OCI-LY3 (cell line): ENCODE measurements around the gene ELAVL3.
A peak's percentile ranks its signal among the peaks of the same experiment; 100 is the strongest.

Source experiments
- H2AFZ ChIP-seq: fragments of 200-600, 300-600 bp; shearing (Covaris generic); 2 replicates; pipeline ENCODE4 v1.6.0; 2014; ENCODE audit warnings: antibody characterized with exemption, low read depth, low read length
- H3K27ac ChIP-seq: fragments of 200-600, 300-600 bp; sonication (generic); 2 replicates; pipeline ENCODE4 v1.5.1; 2014; ENCODE audit warnings: mild to moderate bottlenecking, low read length, moderate library complexity, mixed read lengths
- H3K27me3 ChIP-seq: fragments of 200-600, 300-600 bp; sonication (generic); 2 replicates; pipeline ENCODE4 v1.6.1; 2014; ENCODE audit warnings: low read depth, low read length, mixed read lengths
- H3K36me3 ChIP-seq: fragments of 200-600, 300-600 bp; sonication (generic); replicated peaks from 2 replicates; pipeline ENCODE3; 2014; ENCODE audit warnings: low read depth, low read length, mixed read lengths
- H3K4me1 ChIP-seq: fragments of 300-600, 200-600 bp; sonication (generic); 2 replicates; pipeline ENCODE4 v1.6.1; 2014; ENCODE audit warnings: low read length, mixed read lengths
- H3K4me2 ChIP-seq: fragments of 200-600, 300-600 bp; sonication (generic); 2 replicates; pipeline ENCODE4 v1.6.1; 2014; ENCODE audit warnings: low read length, mixed read lengths
- H3K4me3 ChIP-seq: fragments of 300-600, 200-600 bp; sonication (generic); 2 replicates; pipeline ENCODE4 v1.5.1; 2014; ENCODE audit warnings: antibody characterized with exemption, mild to moderate bottlenecking, low read length, moderate library complexity
- H3K79me2 ChIP-seq: fragments of 300-600, 200-600 bp; shearing (Covaris generic); 2 replicates; pipeline ENCODE4 v1.6.1; 2014; ENCODE audit warnings: mild to moderate bottlenecking, low read length, mixed read lengths
- H3K9ac ChIP-seq: fragments of 300-600, 200-600 bp; shearing (Covaris generic); 2 replicates; pipeline ENCODE4 v1.6.0; 2014; ENCODE audit warnings: mild to moderate bottlenecking, low read length, moderate library complexity
- H3K9me3 ChIP-seq: fragments of 200-600, 300-600 bp; shearing (Covaris generic); 2 replicates; pipeline ENCODE4 v1.6.1; 2014; ENCODE audit warnings: low read length, mixed read lengths; ENCODE audit not compliant: insufficient read depth
- H4K20me1 ChIP-seq: fragments of 200-600, 300-600 bp; sonication (generic); 2 replicates; pipeline ENCODE4 v1.6.1; 2016; ENCODE audit warnings: low read length, mixed read lengths; ENCODE audit not compliant: insufficient read depth
- EZH2phosphoT487 ChIP-seq: fragments of 200-600 bp; shearing (Covaris generic); IDR thresholded peaks from 2 replicates; pipeline ENCODE4 v1.6.1; 2018; ENCODE audit warnings: antibody characterized with exemption, mixed run types, low read depth
- TF ChIP-seq, protein P1 (sequence below): fragments of 200-600, 300-600 bp; sonication (generic); IDR thresholded peaks from 2 replicates; pipeline ENCODE4 v1.5.1; 2014; ENCODE audit warnings: antibody characterized with exemption, low read length, low read depth

Gene ELAVL3

DNA sequence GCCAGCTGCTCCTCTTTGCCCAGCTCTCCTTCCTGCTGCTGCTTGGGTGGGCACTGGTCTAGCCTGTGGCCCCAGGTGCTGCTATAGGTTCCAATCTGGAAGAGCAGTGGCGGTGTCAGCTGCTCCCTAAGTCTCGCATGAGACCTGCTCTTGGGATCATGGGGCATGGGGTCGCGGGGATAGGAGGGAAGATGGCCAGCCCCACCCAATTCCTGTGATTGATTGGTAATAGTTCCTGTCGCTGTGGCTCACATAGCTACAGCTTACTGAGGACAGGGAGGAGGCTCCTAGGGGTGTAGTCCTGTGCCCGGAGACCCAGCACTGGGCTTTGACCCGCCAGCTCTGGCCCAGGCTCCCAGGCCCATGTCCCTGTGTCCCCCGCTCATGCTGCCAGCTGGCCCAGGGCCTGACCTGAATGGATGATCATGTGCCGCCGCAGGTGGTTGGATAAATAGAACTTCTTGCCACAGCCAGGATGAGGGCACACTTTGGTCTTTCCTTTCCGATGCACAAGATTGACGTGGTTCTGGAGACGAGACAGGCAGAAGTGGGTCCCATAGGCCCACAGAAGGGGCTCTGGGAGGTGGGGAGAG is 4.5 kb upstream of the ELAVL3 start:
- peaks cover 16% of the 10 kb centered on the region for H3K4me1 ChIP-seq
- H3K4me2 ChIP-seq, result no peak overlapping the region
- no peaks in the 10 kb centered on the region for H3K27me3 ChIP-seq
- H3K9ac ChIP-seq, result no peak overlapping the region
- H3K27ac ChIP-seq, result no peak overlapping the region
- H4K20me1 ChIP-seq, result no peaks in the 10 kb centered on the region
- H3K4me3 ChIP-seq, result no peak overlapping the region
- no peak overlapping the region for H2AFZ ChIP-seq
- H3K36me3 ChIP-seq, result peaks cover 5% of the 10 kb centered on the region
- TF ChIP-seq, protein P1, sequence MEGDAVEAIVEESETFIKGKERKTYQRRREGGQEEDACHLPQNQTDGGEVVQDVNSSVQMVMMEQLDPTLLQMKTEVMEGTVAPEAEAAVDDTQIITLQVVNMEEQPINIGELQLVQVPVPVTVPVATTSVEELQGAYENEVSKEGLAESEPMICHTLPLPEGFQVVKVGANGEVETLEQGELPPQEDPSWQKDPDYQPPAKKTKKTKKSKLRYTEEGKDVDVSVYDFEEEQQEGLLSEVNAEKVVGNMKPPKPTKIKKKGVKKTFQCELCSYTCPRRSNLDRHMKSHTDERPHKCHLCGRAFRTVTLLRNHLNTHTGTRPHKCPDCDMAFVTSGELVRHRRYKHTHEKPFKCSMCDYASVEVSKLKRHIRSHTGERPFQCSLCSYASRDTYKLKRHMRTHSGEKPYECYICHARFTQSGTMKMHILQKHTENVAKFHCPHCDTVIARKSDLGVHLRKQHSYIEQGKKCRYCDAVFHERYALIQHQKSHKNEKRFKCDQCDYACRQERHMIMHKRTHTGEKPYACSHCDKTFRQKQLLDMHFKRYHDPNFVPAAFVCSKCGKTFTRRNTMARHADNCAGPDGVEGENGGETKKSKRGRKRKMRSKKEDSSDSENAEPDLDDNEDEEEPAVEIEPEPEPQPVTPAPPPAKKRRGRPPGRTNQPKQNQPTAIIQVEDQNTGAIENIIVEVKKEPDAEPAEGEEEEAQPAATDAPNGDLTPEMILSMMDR, result no peak
- no peak for TF ChIP-seq EZH2phosphoT487
- no peaks in the 10 kb centered on the region for H3K79me2 ChIP-seq
- H3K9me3 ChIP-seq, result no peaks in the 10 kb centered on the region

DNA sequence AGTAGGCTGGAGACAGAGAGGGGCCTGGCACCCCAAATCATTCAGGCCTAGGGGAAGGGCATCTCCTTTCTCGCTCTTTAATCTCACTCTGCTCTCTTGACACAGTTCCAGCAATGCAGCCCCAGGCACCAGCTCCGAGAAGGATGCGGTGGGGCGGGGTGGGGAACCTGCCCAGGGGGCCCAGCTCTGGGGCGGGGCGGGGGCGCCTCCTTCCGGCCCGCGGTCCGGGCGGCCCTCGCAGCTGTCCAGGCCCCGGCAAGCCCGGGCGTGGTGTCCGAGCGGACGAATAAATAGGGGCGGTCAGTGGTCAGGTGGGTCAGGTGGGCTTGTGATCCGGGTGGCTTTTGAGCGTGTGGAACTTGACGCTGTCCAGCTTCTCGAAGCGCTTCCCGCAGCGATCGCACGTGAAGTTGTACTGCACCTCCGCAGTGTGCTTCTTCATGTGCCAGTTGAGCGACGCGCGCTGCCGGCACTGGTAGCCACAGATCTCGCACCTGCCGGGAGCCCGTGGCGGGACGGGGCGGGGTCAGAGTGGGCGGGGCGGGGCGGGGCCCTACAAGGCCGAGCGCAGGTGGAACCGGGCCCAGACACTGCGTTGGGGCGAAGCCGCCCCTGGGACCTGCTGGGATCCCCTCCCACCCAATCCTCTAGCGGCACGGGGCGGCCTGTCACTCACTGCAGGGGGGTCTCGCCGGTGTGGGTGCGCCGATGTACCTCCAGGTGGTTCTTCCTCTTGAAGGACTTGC is 2.7 kb upstream of the ELAVL3 start:
- Histone ChIP-seq H2AFZ (no peak overlapping the region), H3K4me3 (peak overlapping the region; percentile 64; the same call in 1 of the 2 replicates), H3K4me2 (peak overlapping the region; percentile 67), H3K27ac (no peak overlapping the region), H3K9ac (peak overlapping the region; percentile 24; the same call in 1 of the 2 replicates), H3K36me3 (no peaks in the 10 kb centered on the region), H3K79me2 (no peaks in the 10 kb centered on the region), H4K20me1 (no peaks in the 10 kb centered on the region), H3K27me3 (no peaks in the 10 kb centered on the region), H3K4me1 (peaks cover 24% of the 10 kb centered on the region), H3K9me3 (no peaks in the 10 kb centered on the region)
- TF ChIP-seq, protein P1, result no peak
- no peak for TF ChIP-seq EZH2phosphoT487

DNA sequence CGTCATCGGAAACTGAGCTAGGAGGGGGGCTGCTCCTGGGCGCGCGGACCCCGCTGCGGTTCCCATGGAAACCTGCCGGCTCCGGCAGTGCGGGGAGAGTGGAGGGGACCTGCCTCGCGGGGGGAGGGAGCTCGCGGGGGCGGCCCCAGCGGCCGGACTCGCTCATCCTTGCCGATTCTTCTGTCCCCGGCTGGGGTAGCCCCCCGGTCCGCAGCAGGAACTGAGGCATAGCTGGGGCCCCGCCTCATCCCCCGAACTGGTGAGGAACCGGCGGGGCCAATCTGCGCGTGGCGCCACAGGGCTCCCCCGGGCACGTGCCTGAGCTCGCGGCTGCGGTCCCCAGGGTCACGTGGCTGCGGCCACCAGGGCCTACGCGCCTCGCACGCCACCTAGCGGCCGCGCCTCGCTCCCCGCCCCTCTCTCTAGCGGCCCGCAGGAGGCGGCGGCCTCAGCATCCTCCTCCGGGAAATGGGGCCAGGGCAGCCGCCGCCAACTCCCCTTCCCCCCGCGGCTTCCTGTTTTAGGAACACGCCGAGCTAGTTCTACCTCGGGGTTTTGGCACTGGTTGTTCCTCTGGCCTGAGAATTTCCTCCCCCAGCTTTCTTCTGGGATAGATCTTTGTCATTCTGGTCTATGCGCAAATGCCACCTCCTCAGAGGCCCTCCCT is 1.7 kb upstream of the ELAVL3 start:
- H3K36me3 ChIP-seq, result no peaks in the 10 kb centered on the region
- H3K9me3 ChIP-seq, result no peaks in the 10 kb centered on the region
- TF ChIP-seq, protein P1, result peak; percentile 90
- no peak for TF ChIP-seq EZH2phosphoT487
- peaks cover 27% of the 10 kb centered on the region for H3K4me1 ChIP-seq
- H3K4me3 ChIP-seq, result peak overlapping the region; percentile 75
- H3K27ac ChIP-seq, result peak overlapping the region; percentile 84
- peak overlapping the region; percentile 71 for H3K9ac ChIP-seq
- no peaks in the 10 kb centered on the region for H3K27me3 ChIP-seq
- 0 out of 2 replicates have a peak overlapping the region, but pooled peaks have one; percentile 30 for H2AFZ ChIP-seq
- no peaks in the 10 kb centered on the region for H3K79me2 ChIP-seq
- no peaks in the 10 kb centered on the region for H4K20me1 ChIP-seq
- peak overlapping the region; percentile 67 for H3K4me2 ChIP-seq
